CD8-positive, alpha-beta memory T cell (primary cell): Measurements from ENCODE around the gene GNAQ. TPM values are rescaled to one million over a fixed set of nuclear protein-coding genes. Genes with fewer than 3 reads are reported as not detected.

Experiments
- CTCF ChIA-PET: fragments of 350-600 bp; sonication (Branson Sonifier 250); formaldehyde crosslinking; loops from one replicate; lab custom pipeline; 2021; ENCODE audit warnings: antibody characterized with exemption; lab: Charles Lee
- POLR2A ChIA-PET: fragments of 350-600 bp; sonication (Branson Sonifier 250); formaldehyde crosslinking; loops from one replicate; lab custom pipeline; 2021; ENCODE audit warnings: antibody characterized with exemption; lab: Charles Lee
- DNase-seq, 5 donors: peaks; one replicate each; pipeline versions ENCODE4 v3.0.0 to v3.0.0-alpha.2; 2020 to 2022; ENCODE audit warnings: mixed read lengths in 1 of 5
- H3K27ac ChIP-seq: one replicate; pipeline ENCODE4 v1.7.0; 2013; ENCODE audit warnings: low read depth, mild to moderate bottlenecking, low read length, moderate library complexity
- H3K27me3 ChIP-seq: 2 replicates; pipeline ENCODE4 v1.7.0; 2013; ENCODE audit warnings: low read length, mild to moderate bottlenecking; ENCODE audit not compliant: insufficient read depth, poor library complexity, severe bottlenecking
- H3K36me3 ChIP-seq: 2 replicates; pipeline ENCODE4 v1.7.0; 2013; ENCODE audit warnings: mild to moderate bottlenecking, low read length, moderate library complexity; ENCODE audit not compliant: insufficient read depth
- H3K4me1 ChIP-seq: 2 replicates; pipeline ENCODE4 v1.7.0; 2013; ENCODE audit warnings: mild to moderate bottlenecking, low read length, moderate library complexity; ENCODE audit not compliant: insufficient read depth
- H3K4me3 ChIP-seq: 2 replicates; pipeline ENCODE4 v1.7.0; 2013; ENCODE audit warnings: mild to moderate bottlenecking, low read length
- H3K9me3 ChIP-seq: 2 replicates; pipeline ENCODE4 v1.7.0; 2013; ENCODE audit warnings: mild to moderate bottlenecking, low read length
- H3K27ac Mint-ChIP-seq, 8 donors: one replicate each; pipeline ENCODE4 v1.8.0; 2020 to 2021; ENCODE audit warnings: mixed read lengths in 8 of 8, mild to moderate bottlenecking in 6 of 8, inconsistent platforms in 3 of 8, moderate library complexity in 3 of 8
- H3K27me3 Mint-ChIP-seq, 2 donors: one replicate each; pipeline ENCODE4 v1.8.0; 2020 to 2021; ENCODE audit warnings: mixed read lengths in 2 of 2, mild to moderate bottlenecking in 1 of 2, moderate library complexity in 1 of 2
- H3K36me3 Mint-ChIP-seq, 3 donors: one replicate each; pipeline ENCODE4 v1.8.0; 2020 to 2021; ENCODE audit warnings: mixed read lengths in 3 of 3, inconsistent platforms in 1 of 3, mild to moderate bottlenecking in 1 of 3
- H3K4me1 Mint-ChIP-seq, 3 donors: one replicate each; pipeline ENCODE4 v1.8.0; 2020 to 2021; ENCODE audit warnings: mixed read lengths in 3 of 3, inconsistent platforms in 1 of 3, mild to moderate bottlenecking in 1 of 3
- H3K4me3 Mint-ChIP-seq, 7 donors: one replicate each; pipeline ENCODE4 v1.8.0; 2020 to 2021; ENCODE audit warnings: mixed read lengths in 7 of 7, mild to moderate bottlenecking in 6 of 7, moderate library complexity in 4 of 7, inconsistent platforms in 2 of 7
- H3K9me3 Mint-ChIP-seq, 5 donors: one replicate each; pipeline ENCODE4 v1.8.0; 2020 to 2022; ENCODE audit warnings: mixed read lengths in 5 of 5, mild to moderate bottlenecking in 3 of 5, moderate library complexity in 2 of 5, inconsistent platforms in 1 of 5
- polyA plus RNA-seq: library from polyadenylated mRNA; unstranded; fragments of 300-500 nt; fragmentation: Illumina TruSeq; gene quantifications from one replicate; pipeline ENCODE4 v1.2.3, GENCODE V29; 2021
- total RNA-seq, 2 experiments: library from RNA; stranded (reverse); gene quantifications; one replicate each; pipeline ENCODE4 v1.2.3, GENCODE V29; 2021

GNAQ gene
- total and polyA plus RNA-seq, 3 experiments from 2014 or later = 7.5 to 19.8 (median 17.1) TPM

DNA sequence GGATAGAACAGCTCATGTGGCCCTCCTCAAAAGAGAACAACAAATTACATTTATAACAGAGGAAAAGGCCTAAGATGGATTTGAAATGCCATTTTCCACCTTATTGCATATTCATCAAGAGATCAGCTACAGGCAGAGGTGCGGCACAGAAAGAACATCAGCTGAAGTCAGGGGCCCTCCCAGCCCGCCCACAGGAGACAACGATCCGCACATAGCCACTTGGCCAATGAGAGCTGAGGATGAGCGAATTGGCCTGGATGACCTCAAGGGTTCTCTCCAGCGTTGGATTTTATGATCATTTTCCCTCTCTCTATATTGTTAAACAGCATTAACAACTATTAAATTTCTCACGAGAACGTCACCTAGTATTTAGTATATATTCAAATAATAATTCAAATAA, 97.6 kb downstream of the GNAQ start:
- Mint-ChIP-seq H3K36me3 (peaks cover 0 to 7% (median 6%) of the 10 kb centered on the region in 3 donors), H3K27ac (no peak overlapping the region), H3K4me1 (peaks cover 6 to 28% (median 8%) of the 10 kb centered on the region in 3 donors), H3K4me3 (no peak overlapping the region), H3K9me3 (no peaks in the 10 kb centered on the region), H3K27me3 (no peaks in the 10 kb centered on the region)
- Histone ChIP-seq H3K9me3 (no peaks in the 10 kb centered on the region), H3K4me1 (no peaks in the 10 kb centered on the region), H3K4me3 (no peak overlapping the region), H3K27ac (no peak overlapping the region), H3K27me3 (no peaks in the 10 kb centered on the region), H3K36me3 (no peaks in the 10 kb centered on the region)
- DNase-seq = no peak
- ChIA-PET CTCF (no interaction called here), POLR2A (no interaction called here)

DNA sequence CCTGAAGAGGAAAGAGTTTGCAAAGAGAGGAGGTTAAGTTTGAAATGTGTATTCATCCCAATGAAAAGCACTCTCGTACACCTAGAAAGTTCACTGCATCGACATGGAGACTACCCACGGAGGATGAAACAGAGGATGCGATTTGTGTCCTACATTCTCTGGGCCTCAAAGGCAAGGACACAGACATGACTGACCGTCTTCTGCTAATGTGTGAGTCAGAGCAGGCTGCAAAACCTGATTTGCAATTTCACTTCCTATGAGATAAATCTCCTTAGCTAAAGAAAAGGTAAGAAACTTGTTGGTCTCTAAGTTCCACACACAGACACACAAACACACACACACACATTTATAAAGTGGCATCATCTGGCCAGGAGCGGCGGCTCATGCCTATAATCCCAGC, 98.6 kb downstream of the GNAQ start:
- ChIA-PET POLR2A (no interaction called here), CTCF (no interaction called here)
- Mint-ChIP-seq H3K9me3 (no peaks in the 10 kb centered on the region), H3K27me3 (no peaks in the 10 kb centered on the region), H3K4me1 (peaks cover 4 to 26% (median 12%) of the 10 kb centered on the region in 3 donors), H3K4me3 (no peak overlapping the region), H3K36me3 (peaks cover 0 to 13% (median 6%) of the 10 kb centered on the region in 3 donors), H3K27ac (no peak overlapping the region)
- no peak for DNase-seq
- H3K4me1 ChIP-seq = no peaks in the 10 kb centered on the region
- H3K4me3 ChIP-seq = no peak overlapping the region
- no peaks in the 10 kb centered on the region for H3K27me3 ChIP-seq
- H3K27ac ChIP-seq = no peak overlapping the region
- no peaks in the 10 kb centered on the region for H3K36me3 ChIP-seq
- no peaks in the 10 kb centered on the region for H3K9me3 ChIP-seq

DNA sequence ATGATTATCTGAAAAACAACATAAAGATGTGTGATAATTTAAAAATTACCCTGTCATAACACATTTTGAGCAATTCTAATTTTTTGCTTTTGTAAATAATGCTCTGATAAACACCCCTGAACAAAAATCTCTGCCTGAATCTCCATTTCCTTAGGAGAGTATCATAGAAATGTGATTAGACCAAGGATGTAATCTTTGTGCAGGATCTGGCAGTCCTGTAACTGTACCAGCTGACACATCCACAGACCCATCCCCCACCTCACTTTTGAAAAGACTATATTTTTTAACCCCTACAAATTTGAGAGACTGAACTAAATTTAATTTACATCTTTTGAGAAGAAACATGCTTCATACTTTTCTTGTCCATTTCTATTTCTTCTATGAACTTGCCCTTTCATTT, 101.7 kb downstream of the GNAQ start:
- Histone ChIP-seq H3K36me3 (no peaks in the 10 kb centered on the region), H3K4me3 (no peak overlapping the region), H3K9me3 (no peaks in the 10 kb centered on the region), H3K27me3 (no peaks in the 10 kb centered on the region), H3K4me1 (no peaks in the 10 kb centered on the region), H3K27ac (no peak overlapping the region)
- ChIA-PET POLR2A (no interaction called here), CTCF (no interaction called here)
- Mint-ChIP-seq H3K27ac (no peak overlapping the region), H3K4me1 (peaks cover 7 to 31% (median 24%) of the 10 kb centered on the region in 3 donors), H3K36me3 (peaks cover 0 to 14% (median 4%) of the 10 kb centered on the region in 3 donors), H3K9me3 (no peaks in the 10 kb centered on the region), H3K4me3 (no peak overlapping the region), H3K27me3 (no peaks in the 10 kb centered on the region)
- DNase-seq = no peak

DNA sequence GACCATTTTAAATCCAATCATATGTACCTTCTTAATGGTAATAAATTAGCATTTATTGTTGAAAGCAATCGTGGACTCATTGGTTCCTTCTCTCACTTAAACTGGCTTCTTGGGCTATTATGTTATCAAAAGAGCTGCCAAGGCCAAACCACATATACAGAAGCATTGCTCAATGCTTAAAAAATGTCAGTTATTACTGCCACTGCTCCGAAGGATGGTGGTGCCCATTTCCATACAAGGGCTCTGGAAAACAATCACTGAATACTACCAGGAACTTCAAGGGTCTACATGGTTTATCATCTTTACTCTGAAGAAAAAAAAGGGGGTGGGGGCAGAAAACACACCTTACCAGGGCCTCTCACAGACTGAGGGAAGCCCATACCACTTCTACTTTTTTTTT, 104.3 kb downstream of the GNAQ start:
- Mint-ChIP-seq H3K27ac (no peak overlapping the region), H3K36me3 (peaks cover 0 to 12% (median 1%) of the 10 kb centered on the region in 3 donors)

DNA sequence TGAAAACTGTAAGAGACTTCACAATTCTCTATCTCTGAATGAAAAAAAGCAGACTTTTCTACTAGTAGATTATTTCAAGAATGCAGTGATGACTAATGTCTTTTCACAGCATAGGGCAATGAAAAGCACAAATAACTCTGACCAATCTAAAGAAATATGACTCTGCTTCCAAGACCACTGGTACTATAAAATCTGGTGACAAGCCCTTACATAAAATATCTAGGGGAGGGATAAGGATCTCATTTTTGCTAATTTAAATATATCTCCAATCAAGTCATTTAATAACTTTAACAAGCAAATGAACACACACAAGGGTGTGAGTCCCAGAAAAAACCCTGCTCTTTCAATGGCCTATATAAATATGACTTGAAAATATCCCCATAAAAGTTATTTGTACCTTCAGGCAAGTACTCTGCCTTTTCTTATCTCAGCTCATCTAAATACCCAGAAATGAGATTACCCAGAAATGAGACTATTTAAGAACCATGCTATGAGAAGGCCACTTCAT, 105.2 kb downstream of the GNAQ start:
- Histone ChIP-seq H3K27me3 (no peaks in the 10 kb centered on the region), H3K4me3 (no peak overlapping the region), H3K27ac (no peak overlapping the region), H3K4me1 (no peaks in the 10 kb centered on the region), H3K36me3 (no peaks in the 10 kb centered on the region), H3K9me3 (no peaks in the 10 kb centered on the region)
- DNase-seq = no peak
- Mint-ChIP-seq H3K27me3 (no peaks in the 10 kb centered on the region), H3K4me3 (no peak overlapping the region), H3K4me1 (peaks cover 5 to 24% (median 19%) of the 10 kb centered on the region in 3 donors), H3K9me3 (no peaks in the 10 kb centered on the region), H3K36me3 (peaks cover 0 to 17% (median 5%) of the 10 kb centered on the region in 3 donors), H3K27ac (no peak overlapping the region)
- POLR2A ChIA-PET = no interaction called here
- CTCF ChIA-PET = no interaction called here

More for the DNA sequence above, 104.3 kb downstream of the GNAQ start:
- no peaks in the 10 kb centered on the region for H3K27me3 ChIP-seq
- DNase-seq = no peak
- H3K27me3 Mint-ChIP-seq = no peaks in the 10 kb centered on the region
- H3K9me3 Mint-ChIP-seq = no peaks in the 10 kb centered on the region
- H3K4me3 Mint-ChIP-seq = no peak overlapping the region
- H3K9me3 ChIP-seq = no peaks in the 10 kb centered on the region
- H3K4me1 ChIP-seq = no peaks in the 10 kb centered on the region
- peaks cover 5 to 27% (median 19%) of the 10 kb centered on the region in 3 donors for H3K4me1 Mint-ChIP-seq
- ChIA-PET CTCF (no interaction called here), POLR2A (no interaction called here)
- H3K4me3 ChIP-seq = no peak overlapping the region
- no peak overlapping the region for H3K27ac ChIP-seq
- H3K36me3 ChIP-seq = no peaks in the 10 kb centered on the region

DNA sequence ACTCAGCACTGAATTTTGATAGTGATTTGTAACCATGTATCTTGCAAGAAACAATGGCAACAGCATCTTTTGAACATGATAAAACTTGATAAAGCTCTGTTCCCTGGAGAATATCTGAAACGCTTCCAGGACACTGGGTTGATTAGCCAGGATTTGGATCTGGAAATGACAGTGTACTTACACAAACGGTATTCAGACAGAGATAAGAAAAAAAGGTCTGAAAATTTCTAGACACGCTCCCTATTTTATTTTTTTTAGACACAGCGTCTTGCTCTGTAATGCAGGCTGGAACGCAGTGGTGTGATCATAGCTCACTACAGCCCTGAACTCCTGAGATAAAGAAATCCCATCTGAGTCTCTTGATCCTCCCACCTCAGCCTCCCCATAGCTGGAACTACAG, 109.0 kb downstream of the GNAQ start:
- H3K4me1 Mint-ChIP-seq = peaks cover 7 to 20% (median 8%) of the 10 kb centered on the region in 3 donors
- Histone ChIP-seq H3K36me3 (peaks cover 9% of the 10 kb centered on the region), H3K4me3 (no peak overlapping the region), H3K9me3 (no peaks in the 10 kb centered on the region), H3K4me1 (no peaks in the 10 kb centered on the region), H3K27ac (no peak overlapping the region), H3K27me3 (no peaks in the 10 kb centered on the region)
- H3K36me3 Mint-ChIP-seq = peaks cover 0 to 28% (median 14%) of the 10 kb centered on the region in 3 donors
- no peaks in the 10 kb centered on the region for H3K27me3 Mint-ChIP-seq
- H3K9me3 Mint-ChIP-seq = no peaks in the 10 kb centered on the region
- ChIA-PET CTCF (interaction anchor here (1.1 kb wide), 1 partner anchor 113 kb away, joined by 3 read pairs; no protein-coding TSS in a partner anchor), POLR2A (no interaction called here)
- H3K27ac Mint-ChIP-seq = no peak overlapping the region
- no peak for DNase-seq
- H3K4me3 Mint-ChIP-seq = no peak overlapping the region

DNA sequence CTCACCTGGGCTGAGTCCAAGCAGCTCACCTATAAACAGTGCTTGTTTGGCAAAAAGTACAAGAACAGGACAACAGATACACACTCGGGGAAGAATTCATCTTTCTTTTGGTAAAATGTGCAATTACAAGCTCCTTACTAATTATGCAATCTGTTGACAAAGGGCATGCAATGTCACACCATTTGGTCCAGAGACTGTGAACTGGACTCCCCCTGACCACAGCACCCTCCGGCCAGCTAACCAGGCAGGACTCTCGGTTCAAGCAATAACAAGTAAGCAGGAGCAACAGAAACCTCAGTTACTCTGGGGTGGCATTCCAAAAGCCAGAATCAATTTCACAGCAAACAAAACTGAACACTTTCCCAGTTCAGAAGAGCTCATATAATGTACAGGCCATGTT, 113.8 kb downstream of the GNAQ start:
- Mint-ChIP-seq H3K9me3 (no peaks in the 10 kb centered on the region), H3K27ac (peak overlapping the region in 1 of 8 donors; percentile 2), H3K4me1 (peaks cover 7 to 16% (median 11%) of the 10 kb centered on the region in 3 donors), H3K36me3 (peaks cover 0 to 30% (median 15%) of the 10 kb centered on the region in 3 donors), H3K4me3 (no peak overlapping the region), H3K27me3 (no peaks in the 10 kb centered on the region)
- POLR2A ChIA-PET = no interaction called here
- H3K9me3 ChIP-seq = no peaks in the 10 kb centered on the region
- DNase-seq = no peak
- CTCF ChIA-PET = interaction anchor here (0.8 kb wide), 1 partner anchor 59 kb away, joined by 3 read pairs; no protein-coding TSS in a partner anchor
- H3K36me3 ChIP-seq = peaks cover 9% of the 10 kb centered on the region
- H3K4me1 ChIP-seq = no peaks in the 10 kb centered on the region
- H3K4me3 ChIP-seq = no peak overlapping the region
- no peak overlapping the region for H3K27ac ChIP-seq
- H3K27me3 ChIP-seq = no peaks in the 10 kb centered on the region

DNA sequence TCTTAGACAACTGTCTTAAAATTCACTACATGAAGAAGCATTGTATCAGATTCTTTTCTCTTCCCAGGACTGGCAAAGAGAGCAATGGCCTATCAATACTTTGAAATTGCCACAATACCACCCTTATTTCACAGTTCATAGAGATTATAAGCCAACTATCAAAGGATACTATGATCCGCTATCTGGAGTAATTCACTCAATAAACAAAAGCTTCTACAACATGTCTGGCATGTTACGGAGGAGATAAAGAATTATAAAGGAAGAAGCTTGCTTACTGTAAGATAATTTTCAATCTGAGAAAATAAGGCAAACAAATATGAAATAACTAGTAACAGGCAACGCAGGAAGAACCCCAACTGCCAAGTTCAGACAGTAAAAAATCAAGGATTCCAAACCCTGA, 114.8 kb downstream of the GNAQ start:
- no peak overlapping the region for H3K4me3 ChIP-seq
- no peaks in the 10 kb centered on the region for H3K9me3 ChIP-seq
- H3K27me3 ChIP-seq = no peaks in the 10 kb centered on the region
- peaks cover 0 to 27% (median 13%) of the 10 kb centered on the region in 3 donors for H3K36me3 Mint-ChIP-seq
- ChIA-PET POLR2A (no interaction called here), CTCF (no interaction called here)
- no peak overlapping the region for H3K27ac ChIP-seq
- H3K36me3 ChIP-seq = peaks cover 9% of the 10 kb centered on the region
- peaks cover 7 to 22% (median 14%) of the 10 kb centered on the region in 3 donors for H3K4me1 Mint-ChIP-seq
- no peaks in the 10 kb centered on the region for H3K4me1 ChIP-seq
- DNase-seq = no peak
- peak overlapping the region in 2 of 8 donors; percentile 41 to 75 for H3K27ac Mint-ChIP-seq
- no peak overlapping the region for H3K4me3 Mint-ChIP-seq
- no peaks in the 10 kb centered on the region for H3K27me3 Mint-ChIP-seq
- no peaks in the 10 kb centered on the region for H3K9me3 Mint-ChIP-seq
